Stimulated activated CD8-positive, alpha-beta memory T cell treated with anti-CD3 and anti-CD28 coated beads, Interleukin-7, amount 100 ng/mL, for 48 hours (primary cell): ENCODE measurements around the gene WDR70.
"Not testable (repeated sequence)": the region's sequence is repeated elsewhere in the genome, so short reads cannot be mapped to it uniquely, and the experiment has no call there.

Source experiments
- DNase-seq, 2 donors: peaks; one replicate each; pipeline ENCODE4 v3.0.0-alpha.2; 2020; ENCODE audit warnings: low read depth in 1 of 2; ENCODE audit errors: extremely low read depth in 1 of 2

WDR70 gene

GRCh38 chr5:37787742-37788141 lies 408.6 kb downstream of the WDR70 start:
- DNase-seq, result no peak

GRCh38 chr5:37789991-37790390 lies 410.9 kb downstream of the WDR70 start:
- no peak for DNase-seq

GRCh38 chr5:37791321-37791720 lies 412.2 kb downstream of the WDR70 start:
- no peak for DNase-seq

- DNase-seq, result no peak
These were observed 414.0 kb downstream of the WDR70 start for GRCh38 chr5:37792975-37793631.

- DNase-seq, result not testable (repeated sequence)
These were observed 416.2 kb downstream of the WDR70 start for GRCh38 chr5:37795292-37795691.

GRCh38 chr5:37796435-37796834 lies 417.3 kb downstream of the WDR70 start:
- not testable (repeated sequence) for DNase-seq

- no peak for DNase-seq
These were observed 420.8 kb downstream of the WDR70 start for GRCh38 chr5:37799865-37800421.

GRCh38 chr5:37801521-37801920 lies 422.4 kb downstream of the WDR70 start:
- DNase-seq, result no peak
